Activated CD4-positive, alpha-beta T cell treated with anti-CD3 and anti-CD28 coated beads for 48 hours (primary cell): ENCODE results near the gene MYO7A.

Experiments used
- DNase-seq: peaks from one replicate; pipeline ENCODE4 v3.0.0-alpha.2; 2020

Gene MYO7A

GRCh38 chr11:77202941-77203900, 75.2 kb downstream of the MYO7A start:
- no peak for DNase-seq

GRCh38 chr11:77203901-77204753, 76.1 kb downstream of the MYO7A start:
- DNase-seq: no peak

GRCh38 chr11:77204754-77205466, 76.9 kb downstream of the MYO7A start:
- DNase-seq: no peak

- DNase-seq: no peak
Measured at GRCh38 chr11:77205467-77206263, 77.6 kb downstream of the MYO7A start.

GRCh38 chr11:77206264-77207018, 78.4 kb downstream of the MYO7A start:
- DNase-seq: no peak

GRCh38 chr11:77207019-77207485, 79.0 kb downstream of the MYO7A start:
- no peak for DNase-seq

GRCh38 chr11:77207618-77208313, 79.7 kb downstream of the MYO7A start:
- no peak for DNase-seq

- no peak for DNase-seq
Measured at GRCh38 chr11:77208535-77208934, 80.5 kb downstream of the MYO7A start.

- no peak for DNase-seq
Measured at GRCh38 chr11:77209663-77210062, 81.6 kb downstream of the MYO7A start.

GRCh38 chr11:77211040-77211451, 83.0 kb downstream of the MYO7A start:
- no peak for DNase-seq

- no peak for DNase-seq
Measured at GRCh38 chr11:77211594-77212251, 83.7 kb downstream of the MYO7A start.

GRCh38 chr11:77212314-77213007, 84.4 kb downstream of the MYO7A start:
- no peak for DNase-seq

- DNase-seq: no peak
Measured at GRCh38 chr11:77213029-77213579, 85.1 kb downstream of the MYO7A start.

- DNase-seq: no peak
Measured at GRCh38 chr11:77213589-77214428, 85.8 kb downstream of the MYO7A start.

- no peak for DNase-seq
Measured at GRCh38 chr11:77214557-77214956, 86.5 kb downstream of the MYO7A start.

- DNase-seq: no peak
Measured at GRCh38 chr11:77215106-77215505, 87.1 kb downstream of the MYO7A start.

GRCh38 chr11:77217156-77217555, 89.1 kb downstream of the MYO7A start:
- DNase-seq: no peak

GRCh38 chr11:77223797-77224196, 95.8 kb downstream of the MYO7A start:
- DNase-seq: no peak
